Measurements from ENCODE around the gene CDC25A. TPM values are rescaled to one million over a fixed set of nuclear protein-coding genes. Genes with fewer than 3 reads are reported as not detected.

CDC25A gene
- total RNA-seq, 1 experiment from 2014 or later = 19.6 TPM

- H3K36me3 ChIP-seq (ENCODE audit: control insufficient read depth in 1 of 2, insufficient read depth in 2 of 2, low read length in 2 of 2) = no peaks in the 10 kb centered on the region
- H3K9me2 ChIP-seq (ENCODE audit: insufficient read depth) = no peaks in the 10 kb centered on the region
- H3K9me3 ChIP-seq (ENCODE audit: control insufficient read depth in 1 of 2, insufficient read depth in 1 of 2, low read depth in 1 of 2, low read length in 2 of 2) = no peaks in the 10 kb centered on the region
- H3K27me3 ChIP-seq (ENCODE audit: insufficient read depth, low read length) = no peaks in the 10 kb centered on the region
- H3K4me1 ChIP-seq (ENCODE audit: control insufficient read depth in 1 of 2, insufficient read depth in 2 of 2, low read length in 2 of 2) = peaks cover 0 to 8% of the 10 kb centered on the region in 2 experiments; a peak in 2 of 4 replicates
- no peak overlapping the region for H3K9ac ChIP-seq (ENCODE audit: low read length)
- BruUV-seq (replicated peaks) = no TSS peak
- H4K20me1 ChIP-seq (ENCODE audit: insufficient read depth) = no peaks in the 10 kb centered on the region
- POLR2A ChIA-PET = no interaction called here
- intact Hi-C loops (cut with micrococcal nuclease) = no loop called here
- ATAC-seq (no peak), DNase-seq (ENCODE audit: low read depth, low spot score) (no peak)
- H3K4me2 ChIP-seq (ENCODE audit: low read length) = no peak overlapping the region
- no peaks in the 10 kb centered on the region for H3K79me2 ChIP-seq (ENCODE audit: insufficient read depth, low read length)
- H2AFZ ChIP-seq (ENCODE audit: low read depth, low read length, poor library complexity, severe bottlenecking) = no peak overlapping the region
- RAD21 ChIA-PET (ENCODE audit: low non-redundant PET in 1 of 2, low total read pairs in 2 of 2, uncharacterized antibody in 2 of 2, unreplicated experiment in 2 of 2) = no interaction called here
- H3K4me3 ChIP-seq (replicated peaks in 1 of 2; ENCODE audit: low read depth in 1 of 2, low read length in 2 of 2) = no peak overlapping the region
- no peak for TF ChIP-seq TCF7L2 (IDR thresholded peaks at IDR 0.05; ENCODE audit: borderline replicate concordance, extremely low read depth, insufficient read depth, insufficient read length)
- CTCF ChIA-PET = interaction anchor here (1.8 kb wide), 1 partner anchor 202 kb away, joined by 8 read pairs; no protein-coding TSS in a partner anchor
- no peak overlapping the region for H3K27ac ChIP-seq (ENCODE audit: low read depth, low read length)
These were observed 45.3 kb upstream of the CDC25A start for GRCh38 chr3:48233542-48233941.

GRCh38 chr3:48232734-48233133 is 44.5 kb upstream of the CDC25A start:
- TF ChIP-seq YY1 (IDR thresholded peaks at IDR 0.05; ENCODE audit: extremely low read depth, insufficient replicate concordance, low read depth, low read length) (peak; percentile 44), RAD21 (IDR thresholded peaks at IDR 0.05; ENCODE audit: low read depth) (peak; percentile 76), EZH2phosphoT487 (IDR thresholded peaks at IDR 0.05; ENCODE audit: borderline replicate concordance) (no peak), POLR2AphosphoS5 (IDR thresholded peaks at IDR 0.05; ENCODE audit: low read depth, low read length) (peak; percentile 70), POLR2A (IDR thresholded peaks at IDR 0.05; ENCODE audit: borderline replicate concordance, extremely low read depth, insufficient read depth, insufficient read length) (peak; percentile 50), JUND (IDR thresholded peaks at IDR 0.05) (no peak; the same call in 1 of the 2 replicates), ZBTB33 (IDR thresholded peaks at IDR 0.05; ENCODE audit: extremely low read depth, insufficient replicate concordance, low read length) (no peak), CBX3 (IDR thresholded peaks at IDR 0.05; ENCODE audit: low read depth) (peak; percentile 84), SRF (IDR thresholded peaks at IDR 0.05; ENCODE audit: low read depth) (no peak), SP1 (IDR thresholded peaks at IDR 0.05; ENCODE audit: low read depth) (peak; percentile 50), TCF7L2 (IDR thresholded peaks at IDR 0.05; ENCODE audit: borderline replicate concordance, extremely low read depth, insufficient read depth, insufficient read length) (no peak), EGR1 (IDR thresholded peaks at IDR 0.05; ENCODE audit: low read depth) (peak; percentile 68)
- TF ChIP-seq, protein P1, sequence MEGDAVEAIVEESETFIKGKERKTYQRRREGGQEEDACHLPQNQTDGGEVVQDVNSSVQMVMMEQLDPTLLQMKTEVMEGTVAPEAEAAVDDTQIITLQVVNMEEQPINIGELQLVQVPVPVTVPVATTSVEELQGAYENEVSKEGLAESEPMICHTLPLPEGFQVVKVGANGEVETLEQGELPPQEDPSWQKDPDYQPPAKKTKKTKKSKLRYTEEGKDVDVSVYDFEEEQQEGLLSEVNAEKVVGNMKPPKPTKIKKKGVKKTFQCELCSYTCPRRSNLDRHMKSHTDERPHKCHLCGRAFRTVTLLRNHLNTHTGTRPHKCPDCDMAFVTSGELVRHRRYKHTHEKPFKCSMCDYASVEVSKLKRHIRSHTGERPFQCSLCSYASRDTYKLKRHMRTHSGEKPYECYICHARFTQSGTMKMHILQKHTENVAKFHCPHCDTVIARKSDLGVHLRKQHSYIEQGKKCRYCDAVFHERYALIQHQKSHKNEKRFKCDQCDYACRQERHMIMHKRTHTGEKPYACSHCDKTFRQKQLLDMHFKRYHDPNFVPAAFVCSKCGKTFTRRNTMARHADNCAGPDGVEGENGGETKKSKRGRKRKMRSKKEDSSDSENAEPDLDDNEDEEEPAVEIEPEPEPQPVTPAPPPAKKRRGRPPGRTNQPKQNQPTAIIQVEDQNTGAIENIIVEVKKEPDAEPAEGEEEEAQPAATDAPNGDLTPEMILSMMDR (IDR thresholded peaks at IDR 0.05 in 2 of 3, conservative IDR thresholded peaks at IDR 0.05 in 1 of 3; ENCODE audit: borderline replicate concordance in 1 of 3, insufficient read depth in 1 of 3, low read depth in 2 of 3, low read length in 2 of 3) = peak; percentile 78 to 86 (median 82)
- no peaks in the 10 kb centered on the region for H3K27me3 ChIP-seq (ENCODE audit: insufficient read depth, low read length)
- peak overlapping the region; percentile 70 for H3K4me2 ChIP-seq (ENCODE audit: low read length)
- intact Hi-C loops (cut with micrococcal nuclease) = loop anchor here (1.0 kb wide), 2 partner anchors 38 to 204 kb away; no protein-coding TSS in a partner anchor
- H3K9ac ChIP-seq (ENCODE audit: low read length) = peak overlapping the region; percentile 27; the same call in 1 of the 2 replicates
- RAD21 ChIA-PET (ENCODE audit: low non-redundant PET in 1 of 2, low total read pairs in 2 of 2, uncharacterized antibody in 2 of 2, unreplicated experiment in 2 of 2) = no interaction called here
- DNase-seq (ENCODE audit: low read depth, low spot score) = peak; percentile 74
- peaks cover 0 to 8% of the 10 kb centered on the region in 2 experiments; a peak in 2 of 4 replicates for H3K4me1 ChIP-seq (ENCODE audit: control insufficient read depth in 1 of 2, insufficient read depth in 2 of 2, low read length in 2 of 2)
- H3K27ac ChIP-seq (ENCODE audit: low read depth, low read length) = no peak overlapping the region
- H3K9me2 ChIP-seq (ENCODE audit: insufficient read depth) = no peaks in the 10 kb centered on the region
- H3K4me3 ChIP-seq (replicated peaks in 1 of 2; ENCODE audit: low read depth in 1 of 2, low read length in 2 of 2) = peak overlapping the region; percentile 6 to 42
- POLR2A ChIA-PET = no interaction called here
- H2AFZ ChIP-seq (ENCODE audit: low read depth, low read length, poor library complexity, severe bottlenecking) = peak overlapping the region; percentile 82
- CTCF ChIA-PET = interaction anchor here (1.8 kb wide), 1 partner anchor 203 kb away, joined by 8 read pairs; no protein-coding TSS in a partner anchor
- no TSS peak for BruUV-seq (replicated peaks)
- ATAC-seq = peak; percentile 100
- no peaks in the 10 kb centered on the region for H3K79me2 ChIP-seq (ENCODE audit: insufficient read depth, low read length)
- no peaks in the 10 kb centered on the region for H3K36me3 ChIP-seq (ENCODE audit: control insufficient read depth in 1 of 2, insufficient read depth in 2 of 2, low read length in 2 of 2)
- H4K20me1 ChIP-seq (ENCODE audit: insufficient read depth) = no peaks in the 10 kb centered on the region
- H3K9me3 ChIP-seq (ENCODE audit: control insufficient read depth in 1 of 2, insufficient read depth in 1 of 2, low read depth in 1 of 2, low read length in 2 of 2) = no peaks in the 10 kb centered on the region

Data from HCT116 (cell line).